ENCODE results near the gene ELMO1.

Gene ELMO1

GRCh38 chr7:37448636-37449361 is at the start of gene ELMO1:
Gene ELMO1, minus strand, starts transcription at chr7:37448864. Its CDS starts 106,174 bp downstream, at chr7:37342690.
- peak; percentile 71 for DNase-seq

DNA sequence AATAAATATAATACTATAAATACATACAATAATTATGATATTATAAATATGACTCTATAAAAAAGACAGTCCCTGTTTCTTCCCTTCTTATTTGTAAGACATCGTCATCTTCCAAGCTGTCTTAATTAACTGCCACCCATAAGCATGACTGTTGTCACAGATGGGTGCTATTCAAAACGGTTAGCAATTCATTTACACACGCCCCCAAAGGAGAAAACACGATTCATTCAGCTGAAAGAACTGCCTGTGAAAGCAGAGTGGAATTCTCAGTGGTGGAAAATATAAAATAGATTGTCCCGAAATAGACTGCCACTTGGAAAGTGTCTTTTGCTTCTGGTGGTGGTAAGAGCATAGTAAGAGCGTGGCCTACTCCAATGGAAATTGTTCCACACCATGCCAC is 48.9 kb upstream of the ELMO1 start:
- DNase-seq, result no peak

DNA sequence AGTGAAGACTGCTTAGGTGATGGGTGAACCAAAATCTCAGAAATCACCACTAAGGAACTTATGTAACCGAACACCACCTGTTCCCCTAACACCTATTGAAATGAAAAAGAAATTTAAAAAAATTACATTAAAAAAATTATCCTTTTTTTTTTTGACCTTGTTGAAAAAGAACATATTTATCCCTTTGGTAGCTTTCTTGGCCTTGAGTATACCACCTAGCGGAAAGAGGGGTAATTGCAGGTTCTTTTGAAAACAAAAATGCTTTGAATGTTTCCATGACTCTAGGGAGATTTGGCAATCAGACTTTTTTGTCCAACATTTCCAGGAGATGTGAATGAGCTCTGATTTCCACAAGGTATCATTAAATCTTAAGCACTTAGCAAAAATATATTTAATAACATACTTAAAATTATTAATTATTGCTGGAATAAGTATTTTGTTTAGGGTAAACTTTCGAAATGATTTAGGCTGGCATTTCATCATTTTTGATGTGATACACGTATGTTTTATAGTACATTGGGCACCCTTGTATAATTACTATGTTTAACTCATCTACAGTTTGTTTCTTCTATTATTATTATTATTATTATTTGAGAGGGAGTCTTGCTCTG is 47.0 kb upstream of the ELMO1 start:
- DNase-seq, result no peak

DNA sequence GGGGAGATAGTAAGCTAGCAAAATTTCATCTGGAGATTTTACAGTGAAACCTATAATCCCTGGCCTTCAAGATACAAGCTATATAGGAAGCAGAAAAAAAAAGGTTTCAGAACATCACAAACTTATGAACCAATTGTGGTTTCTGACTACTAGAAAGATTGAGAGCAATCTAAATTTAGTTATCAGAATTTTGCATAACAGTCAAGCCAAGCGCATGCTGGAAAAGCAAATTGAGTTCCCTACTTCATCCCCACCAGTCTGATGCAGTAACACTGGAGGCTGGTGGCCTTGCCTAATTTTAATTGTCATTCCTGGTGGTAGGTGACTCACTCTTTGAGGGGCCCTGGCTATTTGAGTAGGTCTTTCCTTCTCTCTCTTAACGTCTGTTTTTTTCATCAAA is 46.3 kb upstream of the ELMO1 start:
- DNase-seq, result no peak

DNA sequence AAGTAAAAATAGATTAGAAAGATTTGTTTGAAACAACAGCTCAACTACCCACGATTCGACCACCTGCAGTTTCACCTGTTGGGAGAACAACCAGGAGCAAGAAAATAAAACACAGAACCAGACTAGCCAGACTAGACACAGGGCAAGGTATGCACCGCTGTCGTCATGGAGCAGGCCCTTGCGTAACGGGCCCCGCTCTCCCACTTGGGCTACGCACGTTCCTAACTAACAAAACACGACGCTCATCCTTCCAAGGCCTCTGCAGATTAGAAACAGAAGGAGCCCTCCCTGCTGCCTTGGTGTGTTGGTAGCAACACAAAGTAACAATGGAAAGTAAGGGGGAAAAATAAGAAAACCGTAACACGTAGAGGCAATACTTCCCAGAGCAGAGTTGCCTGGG is 45.1 kb upstream of the ELMO1 start:
- DNase-seq, result no peak

DNA sequence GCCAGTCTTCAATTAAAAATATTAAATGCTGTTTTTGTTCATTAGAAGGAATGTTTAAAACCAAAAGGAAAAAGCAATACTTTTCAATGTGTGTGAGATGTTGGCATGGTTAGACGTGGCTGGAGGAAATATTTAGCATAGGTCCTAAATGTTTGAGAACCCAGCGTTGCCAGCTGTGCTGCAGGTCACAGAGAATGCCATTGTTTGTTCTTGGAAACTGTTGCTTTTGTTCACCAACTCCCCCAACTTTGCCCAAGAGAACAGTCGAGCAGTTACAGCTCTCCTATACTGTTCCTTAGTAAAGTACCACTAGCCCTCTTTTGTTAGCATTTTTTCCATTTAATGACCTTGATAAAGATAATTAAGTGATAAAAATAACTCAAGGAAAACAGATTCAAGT is 44.5 kb upstream of the ELMO1 start:
- no peak for DNase-seq

GRCh38 chr7:37491919-37492694 is 43.4 kb upstream of the ELMO1 start:
- DNase-seq, result no peak

- DNase-seq, result no peak
Measured at GRCh38 chr7:37489703-37490102, 41.0 kb upstream of the ELMO1 start.

DNA sequence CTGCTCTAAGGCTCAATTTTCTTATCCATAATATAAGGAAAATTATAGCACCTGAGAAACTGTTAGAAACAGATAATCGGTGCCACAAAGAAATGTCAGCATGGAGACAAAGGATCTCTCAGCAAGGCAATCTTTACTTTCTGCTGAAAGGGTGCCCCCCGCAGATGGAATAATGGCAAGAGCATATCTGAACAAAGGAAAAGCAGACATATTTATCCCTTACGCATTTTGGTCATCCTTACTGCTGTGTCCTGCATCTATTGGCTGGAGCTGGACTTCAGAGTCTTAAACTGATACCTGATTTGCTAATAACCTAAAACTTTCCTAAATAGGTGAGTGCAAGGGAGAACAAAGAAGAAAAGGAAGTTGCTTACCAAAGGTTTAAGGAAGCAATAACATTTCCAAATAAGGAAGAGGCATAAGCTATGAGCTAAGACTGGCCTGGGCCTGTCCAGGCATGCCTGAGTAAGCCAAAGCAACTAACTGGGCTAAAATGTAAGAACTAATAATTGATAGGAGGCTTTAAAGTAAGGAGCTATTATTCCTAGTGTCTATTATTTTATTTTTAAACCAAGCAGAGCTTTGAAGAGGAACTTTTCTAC is 39.6 kb upstream of the ELMO1 start:
- DNase-seq, result no peak

- no peak for DNase-seq
Measured at GRCh38 chr7:37484426-37485073, 35.9 kb upstream of the ELMO1 start.

DNA sequence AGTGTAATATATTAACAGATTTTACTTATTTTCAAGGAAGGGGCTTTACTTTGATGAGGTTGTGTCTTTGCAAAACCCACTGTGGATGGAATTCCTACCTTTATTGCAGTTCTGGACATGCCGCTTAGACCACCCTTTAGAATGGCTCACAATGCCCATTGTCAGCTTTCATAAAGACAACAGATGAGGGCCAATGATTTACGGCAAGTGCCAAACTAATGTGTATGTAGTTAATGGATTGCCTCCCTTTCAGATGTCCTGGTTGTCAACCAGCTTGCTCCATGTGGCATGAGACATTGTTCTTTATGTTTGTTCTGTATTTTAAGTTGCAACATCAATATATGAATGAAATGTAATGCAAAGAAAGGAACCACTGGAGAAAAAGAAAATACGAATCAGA is 35.0 kb upstream of the ELMO1 start:
- no peak for DNase-seq

GRCh38 chr7:37482953-37483352 is 34.3 kb upstream of the ELMO1 start:
- DNase-seq, result no peak

DNA sequence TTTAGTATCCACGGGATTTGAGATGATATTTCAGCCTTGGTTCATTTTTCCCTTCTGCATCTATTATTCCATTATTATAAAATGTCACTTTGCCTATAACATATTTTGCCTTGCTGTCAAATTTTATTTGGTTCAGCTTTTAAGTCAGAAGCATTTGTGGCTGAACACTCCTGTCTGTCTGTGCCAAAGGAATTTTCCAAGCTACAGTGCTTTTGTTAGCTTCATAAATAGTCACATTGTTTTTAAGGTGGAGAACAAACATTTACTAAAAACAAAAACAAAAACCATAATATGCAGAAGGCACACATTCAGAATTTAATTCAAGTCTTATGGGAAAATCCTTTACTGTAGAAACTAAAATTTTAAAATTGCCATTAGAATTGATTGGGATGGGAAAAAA is 33.8 kb upstream of the ELMO1 start:
- no peak for DNase-seq

GRCh38 chr7:37481722-37482288 is 33.1 kb upstream of the ELMO1 start:
- DNase-seq, result no peak

GRCh38 chr7:37481154-37481553 is 32.5 kb upstream of the ELMO1 start:
- DNase-seq, result no peak

- no peak for DNase-seq
Measured at GRCh38 chr7:37480041-37481031, 31.7 kb upstream of the ELMO1 start.

- DNase-seq, result no peak
Measured at GRCh38 chr7:37476881-37477450, 28.3 kb upstream of the ELMO1 start.

- DNase-seq, result no peak
Measured at GRCh38 chr7:37476428-37476827, 27.8 kb upstream of the ELMO1 start.

DNA sequence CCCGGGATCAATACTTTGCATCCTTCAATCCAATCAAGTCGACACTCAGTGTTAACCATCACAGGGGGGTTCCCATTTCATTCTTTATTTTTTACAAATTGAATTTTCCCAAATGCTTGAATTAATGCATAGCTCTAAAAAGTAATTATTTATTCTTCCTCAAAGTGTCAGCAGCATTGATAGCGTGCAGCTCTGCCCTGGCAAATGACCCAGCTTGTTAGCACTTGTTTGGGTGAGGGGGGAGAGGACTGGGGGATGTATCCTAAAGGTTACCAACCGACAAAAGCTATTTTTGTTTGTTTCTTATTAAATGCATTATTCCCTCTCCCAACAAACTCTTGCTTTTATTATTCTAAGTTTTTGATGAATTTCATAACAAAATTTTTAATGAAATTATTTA is 27.0 kb upstream of the ELMO1 start:
- DNase-seq, result no peak

- no peak for DNase-seq
Measured at GRCh38 chr7:37471619-37472018, 23.0 kb upstream of the ELMO1 start.

GRCh38 chr7:37467002-37467401 is 18.3 kb upstream of the ELMO1 start:
- DNase-seq, result no peak

Data from activated CD4-positive, alpha-beta T cell treated with anti-CD3 and anti-CD28 coated beads, Interleukin-2, amount 50 U/mL, for 1 hour (primary cell).